ENCODE measurements around the gene LAMB4. TPM values are rescaled to one million over a fixed set of nuclear protein-coding genes. Genes with fewer than 3 reads are reported as not detected.

LAMB4 gene
- total and polyA plus RNA-seq, 2 of the 8 experiments (the other 6 are each of a cell fraction or from before 2014, with no cell fraction given), result not detected

DNA sequence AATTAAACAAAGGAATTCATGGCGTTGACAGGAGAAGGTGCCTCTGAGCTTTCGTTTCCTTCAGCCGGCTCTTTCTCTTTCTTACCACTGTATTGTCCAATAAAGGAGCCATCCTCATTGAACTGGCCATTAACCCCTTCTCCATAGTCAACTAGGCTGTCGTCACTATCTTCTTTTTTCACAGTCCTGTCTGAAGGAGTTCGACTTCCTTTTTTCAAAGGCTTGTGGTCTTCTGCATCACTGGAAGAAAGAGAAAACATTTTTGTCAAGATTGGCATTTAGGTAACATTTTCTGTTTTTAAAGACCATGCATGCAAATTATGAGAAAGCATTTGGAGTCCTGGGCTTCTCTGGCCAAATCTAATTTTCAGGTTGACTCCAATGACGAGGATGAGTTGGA, 19.7 kb upstream of the LAMB4 start (continued):
- no peak for TF ChIP-seq JUND (IDR thresholded peaks at IDR 0.05; ENCODE audit: low read length)
- no peak for TF ChIP-seq TAF7 (optimal IDR thresholded peaks at IDR 0.05; ENCODE audit: borderline replicate concordance, low read depth, low read length)
- TF ChIP-seq NANOG (IDR thresholded peaks at IDR 0.05; ENCODE audit: insufficient read depth, low read depth, low read length, poor library complexity, severe bottlenecking), result no peak
- no peak for TF ChIP-seq NRF1 (IDR thresholded peaks at IDR 0.05; ENCODE audit: low read depth, low read length)

Measured in H1 (cell line).